Activated CD8-positive, alpha-beta memory T cell treated with anti-CD3 and anti-CD28 coated beads for 1 hour (primary cell): ENCODE results near the gene PDE4D.
"Not testable (repeated sequence)": the region's sequence is repeated elsewhere in the genome, so short reads cannot be mapped to it uniquely, and the experiment has no call there.

ENCODE experiments used
- DNase-seq, 2 donors: peaks; one replicate each; pipeline ENCODE4 v3.0.0-alpha.2; 2020; ENCODE audit warnings: low read depth in 1 of 2; ENCODE audit errors: extremely low read depth in 1 of 2

The PDE4D gene

DNA sequence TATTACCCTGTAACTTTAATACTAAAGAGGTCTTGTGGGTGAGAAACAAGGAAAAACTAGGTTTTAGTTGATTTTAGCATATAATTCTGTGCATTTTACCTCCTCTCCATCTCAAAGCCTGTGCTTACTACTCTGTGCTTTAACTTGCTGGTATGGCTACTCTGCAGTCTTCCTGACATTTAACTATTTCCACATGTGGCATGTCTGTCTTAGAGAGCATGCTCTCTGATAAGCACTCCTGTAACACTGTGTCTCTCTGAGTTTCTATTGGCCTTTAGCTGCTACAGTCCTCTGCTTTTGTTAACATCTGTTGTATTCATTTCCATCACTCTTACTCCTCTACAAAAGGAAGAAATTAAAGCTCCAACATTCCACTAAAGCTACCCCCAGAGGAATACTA is 892.4 kb downstream of the PDE4D start:
- no peak for DNase-seq

DNA sequence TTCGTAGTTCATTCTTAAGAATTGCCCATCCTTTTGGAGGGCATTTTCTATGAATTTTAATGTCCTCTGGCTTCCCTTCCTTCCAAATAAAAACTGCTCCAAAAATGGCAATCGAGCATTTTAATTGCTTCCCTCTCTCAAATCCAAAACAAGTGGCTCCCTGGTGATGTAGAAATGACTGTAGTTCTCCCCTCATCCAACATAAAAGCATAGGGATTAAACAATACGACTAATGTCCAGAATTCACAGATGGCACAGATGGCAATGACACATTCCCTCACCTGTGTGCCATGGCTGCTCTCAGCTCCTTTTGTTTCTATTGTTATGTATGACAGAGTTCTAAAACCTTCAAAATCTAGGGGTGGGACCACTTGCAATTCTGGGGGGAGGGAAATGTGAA is 893.3 kb downstream of the PDE4D start:
- DNase-seq: no peak

DNA sequence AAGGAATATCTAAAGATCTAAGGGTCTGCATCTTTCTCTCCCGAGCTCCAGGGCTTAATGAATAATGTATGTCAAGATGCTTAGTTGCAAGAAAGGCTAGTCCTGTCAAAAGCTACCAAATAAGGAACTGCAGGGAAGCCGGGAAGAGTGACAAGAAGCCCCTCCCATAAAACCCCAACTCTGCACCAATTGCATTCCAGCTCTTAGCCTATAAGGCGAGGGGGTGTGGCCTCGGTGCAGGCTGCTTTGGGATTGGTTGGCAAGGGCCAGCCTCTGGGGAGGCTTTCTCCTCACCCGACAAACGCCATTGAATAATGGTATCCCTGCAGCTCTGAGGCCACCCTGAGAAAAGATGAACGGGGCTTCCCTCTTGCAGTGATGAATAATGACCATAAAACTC is 893.7 kb downstream of the PDE4D start:
- DNase-seq: no peak

DNA sequence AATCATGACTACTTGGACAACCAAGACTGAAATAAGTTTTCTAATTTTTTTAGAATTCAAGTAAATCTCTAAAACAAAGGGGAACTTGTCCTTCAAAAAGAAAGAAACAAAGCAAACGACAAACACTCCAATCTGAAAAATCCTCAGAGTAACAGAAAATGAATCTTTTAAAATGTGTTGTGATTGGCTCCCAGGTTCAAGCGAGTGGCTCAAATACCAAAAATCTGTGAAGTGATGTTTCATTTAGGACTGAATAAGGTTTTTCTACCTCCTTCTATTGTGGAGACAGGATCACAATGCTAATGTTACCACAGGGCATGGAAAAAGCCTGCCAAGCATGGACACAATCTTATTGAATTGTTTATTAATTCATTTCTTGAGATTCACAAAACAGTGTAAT is 895.0 kb downstream of the PDE4D start:
- no peak for DNase-seq

DNA sequence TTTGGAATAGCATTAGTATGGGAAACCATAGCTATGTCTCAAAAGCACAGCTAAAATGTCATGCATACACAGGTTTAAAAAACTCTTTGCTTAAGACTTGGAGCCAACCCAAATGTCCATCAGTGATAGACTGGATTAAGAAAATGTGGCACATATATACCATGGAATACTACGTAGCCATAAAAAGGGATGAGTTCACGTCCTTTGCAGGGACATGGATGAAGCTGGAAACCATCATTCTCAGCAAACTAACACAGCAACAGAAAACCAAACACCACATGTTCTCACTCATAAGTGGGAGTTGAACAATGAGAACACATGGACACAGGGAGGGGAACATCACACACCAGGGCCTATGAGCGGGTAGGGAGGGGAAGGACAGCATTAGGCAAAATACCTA is 897.7 kb downstream of the PDE4D start:
- DNase-seq: not testable (repeated sequence)

DNA sequence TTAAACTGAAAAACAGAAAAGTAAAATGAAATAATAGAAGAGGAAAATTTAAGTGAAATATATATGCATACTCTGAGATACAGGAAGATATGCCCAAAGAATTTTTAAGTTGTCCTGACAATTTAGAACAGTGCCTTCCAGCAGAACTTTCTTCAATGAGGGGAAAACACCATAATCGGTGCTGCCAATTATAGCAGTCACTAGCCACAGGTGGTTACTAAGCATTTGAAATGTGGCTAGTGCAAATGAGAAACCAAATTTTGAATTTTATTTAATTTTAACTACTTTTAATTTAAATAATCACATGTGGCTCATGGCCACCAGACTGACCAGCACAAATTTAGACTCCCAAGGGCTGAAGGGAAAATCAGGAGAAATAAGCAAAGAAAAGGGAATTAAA is 900.1 kb downstream of the PDE4D start:
- DNase-seq: no peak

DNA sequence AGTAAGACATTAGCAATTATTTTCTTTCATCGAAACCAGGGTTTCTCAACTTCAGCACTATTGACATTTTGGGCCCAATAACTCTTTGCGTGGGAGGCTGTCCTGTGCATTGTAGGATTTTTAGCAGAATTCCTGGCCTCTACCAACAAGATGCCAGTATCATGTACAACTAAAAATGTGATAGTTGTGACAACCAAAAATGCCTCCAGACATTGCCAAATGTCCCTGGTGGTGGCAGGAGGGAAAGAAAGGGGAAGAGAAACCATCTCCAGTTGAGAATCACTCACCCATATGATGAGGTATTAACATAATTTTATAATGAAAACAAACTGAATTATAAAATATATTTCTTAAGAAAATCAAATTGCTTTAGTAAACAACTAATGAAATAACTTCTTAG is 904.6 kb downstream of the PDE4D start:
- no peak for DNase-seq

DNA sequence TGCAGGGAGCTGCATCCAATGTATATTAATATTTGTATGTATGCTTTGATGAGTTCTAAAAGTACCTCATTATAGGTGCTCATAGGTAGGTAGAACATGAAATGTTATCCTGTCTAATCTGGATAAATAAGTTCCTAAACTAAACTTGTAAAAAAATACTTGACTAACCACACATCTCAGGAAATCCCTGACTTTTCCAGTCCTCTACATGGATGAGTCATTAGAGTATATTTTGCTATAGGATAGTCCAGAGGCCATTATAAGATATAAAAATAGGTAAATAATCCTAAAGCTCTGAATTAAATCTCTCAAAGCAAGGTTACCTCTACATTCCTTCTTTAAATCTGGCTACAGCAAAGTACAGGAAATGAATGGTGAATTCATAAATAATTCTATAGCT is 906.3 kb downstream of the PDE4D start:
- DNase-seq: no peak

DNA sequence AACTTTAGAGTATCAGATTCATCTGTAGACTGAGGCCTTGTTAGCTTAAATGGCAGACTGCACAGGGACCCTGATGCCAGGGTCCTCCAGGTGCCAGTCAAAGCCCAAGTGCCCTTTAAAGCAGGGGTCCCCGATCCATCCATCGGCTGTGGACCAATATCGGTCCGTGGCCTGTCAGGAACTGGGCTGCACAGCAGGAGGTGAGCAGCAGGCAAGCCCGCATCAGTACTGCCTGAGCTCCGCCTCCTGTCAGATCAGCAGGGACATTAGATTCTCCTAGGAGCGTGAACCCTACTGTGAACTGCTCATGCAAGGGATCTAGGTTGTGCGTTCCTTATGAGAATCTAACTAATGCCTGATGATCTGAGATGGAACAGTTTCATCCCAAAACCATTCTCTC is 907.2 kb downstream of the PDE4D start:
- DNase-seq: no peak

DNA sequence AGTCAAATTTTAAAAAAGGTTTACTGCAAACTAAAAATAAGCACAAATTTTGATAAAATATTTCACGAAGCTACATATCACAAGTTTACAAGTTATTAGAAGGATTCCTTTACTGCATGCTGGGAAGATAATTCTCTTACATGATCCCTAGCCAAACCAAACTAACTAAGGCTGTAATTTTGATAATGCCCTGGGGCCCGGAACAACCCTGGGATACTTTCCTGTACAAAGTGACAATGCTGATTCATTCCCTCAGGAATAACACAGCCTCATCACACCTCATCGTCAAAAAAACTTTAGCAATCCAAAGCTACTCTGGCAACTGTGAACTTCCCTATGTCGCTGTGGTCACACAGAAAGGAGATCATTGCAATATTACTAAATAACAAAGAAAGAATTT is 907.8 kb downstream of the PDE4D start:
- no peak for DNase-seq

DNA sequence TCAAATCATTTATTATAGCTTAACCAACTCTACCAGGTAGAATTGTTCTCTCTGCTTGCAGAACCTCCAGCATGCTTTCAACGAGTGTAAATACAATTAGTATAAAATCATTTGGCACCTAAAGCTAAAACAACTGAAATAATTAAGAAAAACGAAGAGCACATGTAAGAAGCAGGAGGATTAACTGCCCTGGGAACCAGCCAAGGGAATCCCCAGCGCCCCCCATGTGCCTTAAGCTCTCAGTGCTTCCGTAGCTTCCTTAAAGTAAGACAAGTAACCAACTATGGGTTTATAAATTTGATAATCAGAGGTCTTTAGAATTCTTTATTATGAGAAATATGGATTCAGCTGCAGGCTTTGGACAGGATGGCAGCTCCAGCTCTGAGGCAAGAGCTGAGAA is 908.2 kb downstream of the PDE4D start:
- DNase-seq: no peak

DNA sequence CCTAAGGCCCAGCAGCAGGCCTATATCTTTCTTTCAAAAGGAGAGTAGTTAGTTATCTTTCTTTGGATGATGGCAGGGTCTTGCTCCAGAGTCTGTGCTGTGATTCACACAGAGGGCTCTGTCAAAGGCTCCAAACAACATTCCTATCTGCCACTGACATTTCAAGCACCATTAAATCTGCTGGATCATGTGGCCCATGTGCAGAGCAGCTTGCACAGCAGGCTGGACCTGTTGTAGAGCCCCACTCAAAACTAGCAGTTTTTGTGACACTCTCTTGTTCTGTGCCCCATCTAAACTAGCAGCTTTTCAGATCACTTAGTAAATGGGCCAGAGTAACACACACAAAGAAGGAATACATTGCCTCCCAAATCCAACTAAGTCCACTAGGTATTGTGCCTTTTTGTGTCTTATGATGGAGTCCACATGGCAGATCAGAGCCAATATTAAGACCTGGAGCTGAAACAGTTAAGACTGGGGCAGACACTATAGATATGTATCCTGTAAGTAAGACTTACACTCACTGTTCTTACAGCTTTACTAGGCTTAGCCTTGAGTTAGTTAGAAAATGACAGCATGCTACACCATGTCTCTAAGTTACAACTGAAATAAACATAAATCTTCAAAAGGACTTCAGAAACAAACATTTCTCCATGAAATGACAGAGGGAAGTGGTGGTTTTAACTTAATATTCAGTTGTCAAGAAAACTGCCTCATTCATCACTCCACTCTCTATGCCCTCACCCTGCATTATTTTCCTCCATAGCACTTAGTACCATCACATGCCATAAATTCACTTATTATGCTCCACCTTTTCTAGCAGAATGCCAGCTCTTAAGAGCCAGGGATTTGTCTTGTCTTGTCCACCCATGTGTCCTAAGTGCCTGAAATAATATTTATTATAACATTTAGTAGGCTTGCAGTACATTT is 909.7 kb downstream of the PDE4D start:
- no peak for DNase-seq

DNA sequence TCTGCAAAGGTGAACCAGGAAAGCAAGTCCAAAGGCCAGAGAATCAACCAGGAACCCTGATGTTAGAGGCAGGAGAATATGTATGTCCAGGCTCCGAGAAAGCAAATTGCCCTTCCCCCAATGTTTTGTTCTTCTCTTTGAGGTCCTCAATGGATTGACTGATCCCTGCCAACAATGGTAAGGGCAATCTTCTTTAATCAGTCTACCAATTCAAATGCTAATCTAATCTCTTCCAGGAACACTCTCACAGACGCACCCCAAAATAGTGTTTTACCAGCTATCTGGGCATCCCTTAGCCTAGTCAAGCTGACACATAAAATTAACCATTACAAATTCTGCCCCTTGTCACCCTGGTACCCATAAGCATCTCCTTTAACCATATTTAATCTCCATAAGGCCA is 912.6 kb downstream of the PDE4D start:
- no peak for DNase-seq

DNA sequence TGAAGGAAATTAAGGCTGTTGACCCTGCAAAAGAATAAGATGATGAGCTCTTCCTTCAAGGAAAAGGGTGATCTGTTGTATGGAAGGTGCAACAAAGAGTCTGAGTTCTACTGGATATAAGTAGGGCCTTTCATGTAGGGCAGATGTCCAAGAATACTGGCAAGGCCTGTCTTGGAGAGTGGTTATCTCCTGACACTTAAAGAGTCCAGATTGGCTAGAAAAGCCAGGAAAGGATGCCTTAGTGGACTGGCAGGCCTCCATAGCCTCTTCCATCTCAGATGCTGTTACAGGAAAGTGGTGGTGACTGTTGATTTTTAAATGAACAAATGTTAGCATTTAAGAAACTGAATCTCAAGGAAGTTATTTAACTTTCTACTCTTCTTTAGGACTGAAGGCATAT is 914.4 kb downstream of the PDE4D start:
- DNase-seq: no peak

DNA sequence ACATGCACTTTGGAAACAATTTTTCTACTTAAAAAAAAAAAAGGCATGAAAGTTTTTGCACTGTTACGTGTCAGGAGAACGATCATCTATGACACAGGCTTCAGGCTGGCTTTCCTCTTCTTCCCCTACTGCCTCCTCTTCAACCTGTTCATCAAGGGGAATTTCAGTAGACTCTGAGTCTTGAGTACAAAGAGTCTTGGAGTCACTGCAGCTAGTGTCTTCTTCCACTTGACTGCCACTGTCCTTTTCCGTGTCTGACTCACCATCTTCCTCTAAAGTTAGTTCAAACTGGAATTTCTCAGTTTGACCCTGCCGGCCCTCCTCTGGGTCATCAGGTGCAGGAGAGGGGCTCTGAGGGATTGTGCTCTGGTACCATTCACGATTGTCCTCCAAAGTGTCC is 918.9 kb downstream of the PDE4D start:
- DNase-seq: no peak

DNA sequence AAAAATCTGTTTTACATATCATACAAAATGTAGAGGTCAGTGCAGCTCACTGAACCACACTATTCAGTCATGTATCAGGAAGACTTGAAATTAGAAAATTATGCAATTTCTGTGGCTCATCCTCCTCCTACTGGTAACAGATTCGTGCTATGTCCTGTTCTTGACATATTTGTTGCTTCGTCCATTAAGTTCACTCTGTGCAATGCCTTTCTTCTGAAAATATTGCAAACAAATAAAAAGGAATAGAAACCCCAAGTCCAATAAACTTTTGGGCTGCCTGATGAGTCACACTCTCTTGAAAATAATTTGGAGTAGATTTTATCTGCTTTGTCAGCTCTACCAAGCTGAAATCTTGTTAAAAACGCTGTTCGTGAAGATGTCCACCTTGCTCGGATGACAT is 919.4 kb downstream of the PDE4D start:
- no peak for DNase-seq

DNA sequence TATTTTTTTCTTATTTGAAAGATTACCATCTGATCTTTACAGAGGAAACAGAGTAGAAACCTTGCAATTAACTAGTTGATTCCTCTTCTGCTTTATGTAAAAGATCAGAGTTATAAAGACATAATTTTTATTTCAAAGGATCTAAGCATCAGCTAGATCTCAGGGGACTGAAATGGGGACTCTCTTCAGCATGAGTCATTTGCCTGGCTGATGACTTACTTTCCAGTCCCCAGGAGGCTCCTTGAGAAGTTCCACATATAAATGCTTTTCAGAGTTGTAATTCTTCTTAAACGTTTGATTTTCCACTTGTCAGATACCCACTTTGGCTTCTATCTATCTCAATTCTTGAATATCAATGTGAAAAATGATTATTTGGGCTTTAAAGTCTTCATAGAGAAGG is 921.2 kb downstream of the PDE4D start:
- DNase-seq: no peak

DNA sequence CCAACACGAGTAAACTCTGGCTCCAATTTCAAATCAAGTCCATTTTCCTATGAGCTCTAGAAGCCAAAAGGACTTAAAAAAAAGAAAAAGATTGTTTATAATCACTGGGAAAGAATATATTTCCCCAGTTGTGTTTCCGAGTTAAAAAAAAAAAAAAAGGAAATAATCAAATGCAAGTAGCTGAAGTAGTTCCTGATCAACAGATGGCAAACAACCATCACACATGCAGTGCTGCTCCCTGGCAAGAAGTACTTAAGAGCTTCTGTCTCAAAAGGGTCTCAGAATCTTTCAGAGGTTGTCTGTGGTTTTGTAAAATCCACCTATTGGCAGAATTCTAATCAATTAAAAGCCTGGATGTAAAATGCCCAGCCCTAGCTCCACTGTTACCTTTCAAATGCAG is 922.8 kb downstream of the PDE4D start:
- no peak for DNase-seq

DNA sequence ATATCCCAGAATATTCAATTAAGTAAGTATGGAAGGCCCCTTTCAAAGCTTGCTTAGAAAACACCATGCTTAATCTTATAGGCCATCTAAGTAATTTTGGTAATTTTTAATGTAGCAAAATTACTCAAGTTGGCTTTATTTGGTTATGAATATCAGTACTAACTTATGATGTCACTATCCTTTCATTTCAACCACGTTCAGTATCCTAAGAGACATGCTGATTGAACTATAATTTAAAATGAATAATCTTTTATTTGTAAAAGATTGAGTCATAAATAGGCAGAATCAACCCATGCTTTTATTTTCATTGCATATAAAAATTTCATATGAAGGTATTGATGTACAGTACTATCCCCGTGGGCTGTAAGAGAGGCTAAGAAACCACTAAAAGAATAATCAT is 923.7 kb downstream of the PDE4D start:
- DNase-seq: no peak

DNA sequence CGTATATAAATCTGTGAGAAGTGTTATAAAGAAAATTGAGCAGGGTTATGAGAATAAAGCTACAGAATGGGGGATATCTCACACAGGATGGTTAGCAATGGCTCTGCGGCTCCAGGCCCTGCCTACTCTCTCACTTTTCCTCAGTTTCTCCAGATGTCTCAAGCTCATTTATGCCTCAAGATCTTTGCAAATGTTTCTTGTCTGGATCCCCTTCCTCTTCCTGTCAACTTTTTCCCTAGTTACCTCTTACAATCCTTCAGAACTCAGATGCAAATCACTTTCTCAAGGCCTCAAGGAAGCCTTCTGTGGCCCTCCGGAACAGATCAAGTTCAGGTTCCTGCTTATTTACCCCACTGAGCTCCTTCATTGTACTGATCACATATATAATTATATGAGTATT is 924.3 kb downstream of the PDE4D start:
- DNase-seq: no peak

DNA sequence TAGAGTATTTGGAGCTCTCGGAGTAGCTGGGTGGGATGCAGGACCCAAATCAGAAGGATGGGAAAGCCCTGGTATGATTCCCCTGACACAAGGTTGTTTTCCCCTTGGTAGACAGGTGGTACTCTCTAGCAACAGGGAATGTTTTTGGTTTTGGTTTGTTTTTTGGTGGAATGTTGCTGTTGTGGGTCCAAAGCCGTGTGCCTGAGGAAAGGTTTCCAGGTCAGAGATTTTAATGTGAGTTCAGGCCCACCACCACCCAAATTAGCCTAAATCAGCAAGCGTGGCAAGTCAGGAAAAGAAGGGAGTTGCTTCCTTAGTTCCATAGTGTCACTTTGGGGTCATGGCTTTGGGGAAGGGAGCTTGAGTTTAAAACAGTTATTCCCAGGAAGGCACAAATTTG is 925.2 kb downstream of the PDE4D start:
- no peak for DNase-seq

DNA sequence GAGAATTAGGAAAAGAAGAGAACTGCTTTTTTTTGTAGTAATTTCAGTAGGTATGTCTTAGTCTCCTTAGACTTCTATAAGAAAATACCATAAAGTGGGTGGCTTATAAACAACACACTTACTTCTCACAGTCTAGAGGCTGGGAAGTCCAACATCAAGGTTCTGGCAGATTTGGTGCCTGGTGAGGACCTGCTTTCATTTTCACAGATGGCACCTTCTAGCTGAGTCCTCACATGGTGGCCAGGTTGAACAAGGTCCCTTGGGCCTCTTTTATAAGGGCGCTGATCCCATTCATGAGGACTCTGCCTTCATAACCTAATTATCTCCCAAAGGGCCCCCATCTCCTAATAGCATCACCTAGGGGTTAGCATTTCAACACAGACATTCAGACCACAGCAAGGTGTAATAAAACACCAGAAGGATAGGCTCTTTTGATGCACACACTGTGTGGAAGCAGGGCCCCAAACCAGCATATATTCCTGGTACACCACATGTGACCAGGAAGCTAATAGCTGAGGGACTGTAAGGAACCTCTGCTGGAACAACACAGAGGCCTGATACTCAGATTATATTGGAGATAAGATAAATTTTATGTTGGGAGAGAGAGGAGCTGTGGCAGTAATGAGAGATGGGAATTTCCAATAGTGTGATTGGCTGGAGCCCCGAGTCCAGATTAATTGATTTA is 925.8 kb downstream of the PDE4D start:
- no peak for DNase-seq
